PFSK-1 (cell line): ENCODE measurements around the gene LGR4.

Experiments
- POLR2AphosphoS5 ChIP-seq: IDR thresholded peaks from 2 replicates; pipeline ENCODE4 v1.6.1; 2012; ENCODE audit warnings: low read depth, mild to moderate bottlenecking, control low read depth, low read length, moderate library complexity
- TF ChIP-seq, protein P1 (sequence below), 2 experiments: IDR thresholded peaks; 2 replicates each; pipeline versions ENCODE4 v1.6.1 to v1.8.0; 2011 to 2012; ENCODE audit warnings: low read depth in 2 of 2, low read length in 2 of 2, control low read depth in 1 of 2, inconsistent platforms in 1 of 2, mild to moderate bottlenecking in 1 of 2, moderate library complexity in 1 of 2; ENCODE audit not compliant: insufficient read depth in 1 of 2

DNA sequence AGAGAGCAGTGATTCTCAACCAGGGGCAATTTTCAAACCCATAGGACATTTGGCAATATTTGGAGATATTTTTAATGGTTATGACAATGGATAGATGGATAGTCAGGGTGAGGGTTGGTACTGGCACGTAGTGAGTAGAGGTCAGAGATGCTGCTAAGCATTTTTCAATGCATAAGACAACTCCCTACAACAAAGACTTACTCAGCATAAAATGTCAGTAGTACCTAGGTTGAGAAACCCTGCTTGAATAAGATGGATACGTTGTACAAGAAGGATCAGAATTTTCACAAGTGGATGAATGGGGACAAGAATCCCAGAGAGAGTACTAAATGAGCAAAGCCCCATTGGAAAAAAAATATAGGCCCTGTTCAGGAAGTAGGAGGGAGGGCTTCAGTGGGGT is 45.9 kb upstream of the LGR4 start:
- TF ChIP-seq, protein P1, sequence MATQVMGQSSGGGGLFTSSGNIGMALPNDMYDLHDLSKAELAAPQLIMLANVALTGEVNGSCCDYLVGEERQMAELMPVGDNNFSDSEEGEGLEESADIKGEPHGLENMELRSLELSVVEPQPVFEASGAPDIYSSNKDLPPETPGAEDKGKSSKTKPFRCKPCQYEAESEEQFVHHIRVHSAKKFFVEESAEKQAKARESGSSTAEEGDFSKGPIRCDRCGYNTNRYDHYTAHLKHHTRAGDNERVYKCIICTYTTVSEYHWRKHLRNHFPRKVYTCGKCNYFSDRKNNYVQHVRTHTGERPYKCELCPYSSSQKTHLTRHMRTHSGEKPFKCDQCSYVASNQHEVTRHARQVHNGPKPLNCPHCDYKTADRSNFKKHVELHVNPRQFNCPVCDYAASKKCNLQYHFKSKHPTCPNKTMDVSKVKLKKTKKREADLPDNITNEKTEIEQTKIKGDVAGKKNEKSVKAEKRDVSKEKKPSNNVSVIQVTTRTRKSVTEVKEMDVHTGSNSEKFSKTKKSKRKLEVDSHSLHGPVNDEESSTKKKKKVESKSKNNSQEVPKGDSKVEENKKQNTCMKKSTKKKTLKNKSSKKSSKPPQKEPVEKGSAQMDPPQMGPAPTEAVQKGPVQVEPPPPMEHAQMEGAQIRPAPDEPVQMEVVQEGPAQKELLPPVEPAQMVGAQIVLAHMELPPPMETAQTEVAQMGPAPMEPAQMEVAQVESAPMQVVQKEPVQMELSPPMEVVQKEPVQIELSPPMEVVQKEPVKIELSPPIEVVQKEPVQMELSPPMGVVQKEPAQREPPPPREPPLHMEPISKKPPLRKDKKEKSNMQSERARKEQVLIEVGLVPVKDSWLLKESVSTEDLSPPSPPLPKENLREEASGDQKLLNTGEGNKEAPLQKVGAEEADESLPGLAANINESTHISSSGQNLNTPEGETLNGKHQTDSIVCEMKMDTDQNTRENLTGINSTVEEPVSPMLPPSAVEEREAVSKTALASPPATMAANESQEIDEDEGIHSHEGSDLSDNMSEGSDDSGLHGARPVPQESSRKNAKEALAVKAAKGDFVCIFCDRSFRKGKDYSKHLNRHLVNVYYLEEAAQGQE (IDR thresholded peaks at IDR 0.05; ENCODE audit: insufficient read depth in 1 of 2, low read depth in 2 of 2, low read length in 2 of 2), result no peak
- no peak for TF ChIP-seq POLR2AphosphoS5
